GM18909 (cell line): Measurements from ENCODE around the gene SLC47A1.
"Not testable (repeated sequence)": the region's sequence is repeated elsewhere in the genome, so short reads cannot be mapped to it uniquely, and the experiment has no call there.

Experiments
- ATAC-seq: cut with Tn5 transposase; IDR thresholded peaks from one replicate; pipeline ENCODE4 v1.9.1; 2021; ENCODE audit warnings: mild to moderate bottlenecking; ENCODE audit not compliant: unreplicated experiment, poor library complexity

SLC47A1 gene

GRCh38 chr17:19519388-19520291 is 14.0 kb upstream of the SLC47A1 start:
- not testable (repeated sequence) for ATAC-seq

- no peak for ATAC-seq
Measured at GRCh38 chr17:19520641-19521040, 13.0 kb upstream of the SLC47A1 start.

GRCh38 chr17:19523690-19524089 is 10.0 kb upstream of the SLC47A1 start:
- no peak for ATAC-seq

- not testable (repeated sequence) for ATAC-seq
Measured at GRCh38 chr17:19526950-19527349, 6.7 kb upstream of the SLC47A1 start.

- ATAC-seq, result no peak
Measured at GRCh38 chr17:19531780-19532501, 1.7 kb upstream of the SLC47A1 start.

- no peak for ATAC-seq
Measured at GRCh38 chr17:19533036-19533717, 477 bp upstream of the SLC47A1 start.

GRCh38 chr17:19534562-19535149 is 1.0 kb downstream of the SLC47A1 start:
- ATAC-seq, result no peak

GRCh38 chr17:19537111-19537510 is 3.5 kb downstream of the SLC47A1 start:
- ATAC-seq, result no peak

- no peak for ATAC-seq
Measured at GRCh38 chr17:19538095-19539039, 4.7 kb downstream of the SLC47A1 start.

- no peak for ATAC-seq
Measured at GRCh38 chr17:19539040-19539399, 5.4 kb downstream of the SLC47A1 start.

GRCh38 chr17:19539841-19540311 is 6.2 kb downstream of the SLC47A1 start:
- no peak for ATAC-seq

GRCh38 chr17:19540706-19541370 is 7.2 kb downstream of the SLC47A1 start:
- no peak for ATAC-seq

GRCh38 chr17:19541445-19541844 is 7.8 kb downstream of the SLC47A1 start:
- no peak for ATAC-seq

GRCh38 chr17:19542247-19542646 is 8.6 kb downstream of the SLC47A1 start:
- ATAC-seq, result no peak

GRCh38 chr17:19544366-19544765 is 10.7 kb downstream of the SLC47A1 start:
- no peak for ATAC-seq

GRCh38 chr17:19546289-19547065 is 12.8 kb downstream of the SLC47A1 start:
- ATAC-seq, result no peak

- no peak for ATAC-seq
Measured at GRCh38 chr17:19549746-19550623, 16.3 kb downstream of the SLC47A1 start.
